Central memory CD8-positive, alpha-beta T cell (primary cell): Measurements from ENCODE around the gene MPRIP.
A peak's percentile ranks its signal among the peaks of the same experiment; 100 is the strongest.

Experiments used
- ATAC-seq: fragments of 150-1000 bp; cut with Tn5 transposase; replicated peaks from 2 replicates; pipeline ENCODE4 v1.10.0; 2022; ENCODE audit warnings: mild to moderate bottlenecking, moderate FRiP score, moderate number of reproducible peaks; ENCODE audit not compliant: poor library complexity, severe bottlenecking; ENCODE audit errors: extremely low read depth
- DNase-seq, 2 donors: peaks; one replicate each; pipeline ENCODE4 v3.0.0; 2021; ENCODE audit warnings: low spot score in 2 of 2
- H3K27ac Mint-ChIP-seq: one replicate; pipeline ENCODE4 v1.8.0; 2022; ENCODE audit warnings: low read depth, mild to moderate bottlenecking, moderate library complexity, mixed read lengths
- H3K27me3 Mint-ChIP-seq: one replicate; pipeline ENCODE4 v1.8.0; 2022; ENCODE audit warnings: mixed read lengths
- H3K36me3 Mint-ChIP-seq: one replicate; pipeline ENCODE4 v1.8.0; 2022; ENCODE audit warnings: mild to moderate bottlenecking, moderate library complexity, mixed read lengths; ENCODE audit not compliant: insufficient read depth
- H3K4me1 Mint-ChIP-seq: one replicate; pipeline ENCODE4 v1.8.0; 2022; ENCODE audit warnings: mixed read lengths
- H3K4me3 Mint-ChIP-seq: one replicate; pipeline ENCODE4 v1.8.0; 2022; ENCODE audit warnings: mild to moderate bottlenecking, moderate library complexity, mixed read lengths
- H3K9me3 Mint-ChIP-seq: one replicate; pipeline ENCODE4 v1.8.0; 2022; ENCODE audit warnings: mixed read lengths

MPRIP gene

DNA sequence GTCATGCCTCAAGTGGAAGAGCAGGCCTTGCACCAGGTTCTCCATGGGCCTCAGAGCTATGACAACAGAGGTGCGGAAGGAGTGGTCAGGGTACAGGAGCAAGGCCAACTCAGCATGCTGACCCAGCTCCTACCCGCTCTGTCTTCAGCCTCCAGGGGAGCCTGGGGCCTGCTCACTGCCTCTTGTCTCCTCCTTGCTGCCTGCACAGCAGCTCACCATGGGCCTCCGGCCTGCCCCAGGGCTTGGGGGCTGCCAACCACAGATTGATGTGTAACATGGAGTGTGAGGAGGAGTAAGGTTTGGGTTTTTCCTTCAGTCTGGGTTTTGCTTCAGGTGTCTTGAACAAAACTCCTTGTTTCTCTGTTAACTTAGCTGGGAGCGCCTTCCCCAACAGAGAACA is 101.8 kb downstream of the MPRIP start:
- Mint-ChIP-seq H3K36me3 (peaks cover 17% of the 10 kb centered on the region), H3K9me3 (no peaks in the 10 kb centered on the region), H3K4me3 (no peak overlapping the region), H3K27me3 (no peaks in the 10 kb centered on the region), H3K4me1 (peaks cover 14% of the 10 kb centered on the region), H3K27ac (no peak overlapping the region)
- DNase-seq (no peak), ATAC-seq (no peak)

DNA sequence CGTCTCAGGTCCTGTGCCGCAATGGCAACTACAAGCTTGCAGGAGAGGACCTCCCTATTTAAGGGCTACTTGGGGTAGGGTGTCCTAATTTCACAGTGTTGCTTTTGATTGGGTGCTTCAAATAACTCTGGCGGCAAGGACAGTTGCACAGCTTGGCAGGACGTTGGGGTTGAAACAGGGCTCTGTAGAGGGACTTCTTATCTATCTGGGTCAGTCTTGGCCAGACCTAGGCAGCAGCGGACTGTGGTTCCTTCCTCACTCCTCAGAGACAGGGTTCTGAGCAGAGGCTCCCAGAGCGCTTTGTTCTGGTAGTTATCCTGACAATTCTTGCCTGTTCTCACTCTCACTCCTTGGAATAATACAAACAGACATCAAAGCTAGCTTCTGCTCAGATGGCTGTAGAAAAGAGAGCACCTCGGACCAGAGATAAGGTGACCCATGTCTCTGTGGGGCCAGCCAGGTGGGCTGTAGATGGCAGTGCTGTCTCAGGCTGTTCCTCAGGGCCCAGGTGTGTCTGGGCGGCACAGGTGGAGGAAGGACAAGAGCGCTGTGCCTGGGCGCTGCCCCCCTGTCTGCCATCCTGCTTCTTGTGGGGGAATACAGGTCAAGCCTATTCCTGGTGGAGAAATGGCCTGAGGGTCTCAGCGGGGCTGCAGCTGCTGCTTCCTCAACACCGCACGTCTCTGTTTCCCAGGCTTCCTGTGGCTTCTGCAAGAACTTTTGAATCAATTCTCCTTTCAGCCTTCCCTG is 102.8 kb downstream of the MPRIP start:
- H3K27ac Mint-ChIP-seq = peak overlapping the region; percentile 29

DNA sequence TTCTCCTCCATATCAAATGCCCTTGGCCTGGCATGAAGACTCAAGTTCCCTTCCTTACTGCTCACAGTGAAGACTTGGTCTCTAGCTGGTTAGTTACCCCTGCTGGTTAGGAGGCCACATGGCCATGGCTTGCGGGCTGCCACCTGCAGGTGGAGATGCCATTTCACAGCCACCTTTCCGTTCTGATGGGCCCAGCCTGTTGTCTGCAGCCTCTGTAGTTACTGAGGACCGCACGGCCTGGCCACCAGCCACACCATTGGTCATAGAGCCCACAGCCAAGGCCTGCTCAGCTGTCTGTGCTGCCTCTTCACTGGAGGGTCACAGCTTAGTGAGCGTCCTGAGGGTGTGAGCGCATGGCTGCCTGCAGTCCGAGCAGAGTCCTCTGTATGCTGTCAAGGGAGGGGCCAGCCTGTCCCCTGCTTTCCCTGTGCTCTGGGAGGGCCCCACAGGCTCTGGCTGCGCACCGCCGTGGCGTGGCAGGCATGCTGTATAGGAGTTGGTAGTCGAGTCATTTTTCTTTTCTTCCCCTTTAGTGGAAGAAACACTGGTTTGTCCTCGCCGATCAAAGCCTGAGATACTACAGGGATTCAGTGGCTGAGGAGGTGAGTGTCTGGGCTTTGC is 104.6 kb downstream of the MPRIP start:
- ATAC-seq (no peak), DNase-seq (no peak)
- no peaks in the 10 kb centered on the region for H3K9me3 Mint-ChIP-seq
- H3K4me3 Mint-ChIP-seq = no peak overlapping the region
- H3K27me3 Mint-ChIP-seq = no peaks in the 10 kb centered on the region
- H3K27ac Mint-ChIP-seq = no peak overlapping the region
- peaks cover 11% of the 10 kb centered on the region for H3K4me1 Mint-ChIP-seq
- H3K36me3 Mint-ChIP-seq = peaks cover 25% of the 10 kb centered on the region

More for the DNA sequence above, 102.8 kb downstream of the MPRIP start:
- Mint-ChIP-seq H3K4me3 (no peak overlapping the region), H3K4me1 (peaks cover 14% of the 10 kb centered on the region), H3K36me3 (peaks cover 22% of the 10 kb centered on the region), H3K27me3 (no peaks in the 10 kb centered on the region), H3K9me3 (no peaks in the 10 kb centered on the region)
- ATAC-seq (no peak), DNase-seq (no peak)

DNA sequence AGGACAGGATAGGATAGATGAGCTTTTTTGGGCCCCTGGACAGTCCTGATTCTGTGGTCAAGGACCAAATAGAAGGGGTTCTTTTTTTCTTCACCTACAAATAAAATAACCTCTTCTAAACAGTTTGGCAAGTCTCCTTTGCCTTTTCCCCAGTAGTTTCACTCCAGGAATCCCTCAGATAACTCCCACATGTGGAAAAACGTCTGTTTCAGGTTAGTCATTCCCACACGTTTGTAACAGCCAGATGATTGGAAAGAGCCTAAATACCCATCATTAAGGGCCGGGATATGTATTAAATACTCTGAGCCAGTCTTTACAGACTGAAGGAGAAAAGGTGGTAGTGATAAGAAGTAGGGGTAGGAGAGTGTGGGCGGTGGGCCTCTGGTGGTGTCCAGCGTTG is 105.6 kb downstream of the MPRIP start:
- H3K4me3 Mint-ChIP-seq = no peak overlapping the region
- DNase-seq (no peak), ATAC-seq (no peak)
- no peaks in the 10 kb centered on the region for H3K9me3 Mint-ChIP-seq
- H3K4me1 Mint-ChIP-seq = peaks cover 13% of the 10 kb centered on the region
- H3K27ac Mint-ChIP-seq = no peak overlapping the region
- H3K36me3 Mint-ChIP-seq = peaks cover 26% of the 10 kb centered on the region
- H3K27me3 Mint-ChIP-seq = no peaks in the 10 kb centered on the region

DNA sequence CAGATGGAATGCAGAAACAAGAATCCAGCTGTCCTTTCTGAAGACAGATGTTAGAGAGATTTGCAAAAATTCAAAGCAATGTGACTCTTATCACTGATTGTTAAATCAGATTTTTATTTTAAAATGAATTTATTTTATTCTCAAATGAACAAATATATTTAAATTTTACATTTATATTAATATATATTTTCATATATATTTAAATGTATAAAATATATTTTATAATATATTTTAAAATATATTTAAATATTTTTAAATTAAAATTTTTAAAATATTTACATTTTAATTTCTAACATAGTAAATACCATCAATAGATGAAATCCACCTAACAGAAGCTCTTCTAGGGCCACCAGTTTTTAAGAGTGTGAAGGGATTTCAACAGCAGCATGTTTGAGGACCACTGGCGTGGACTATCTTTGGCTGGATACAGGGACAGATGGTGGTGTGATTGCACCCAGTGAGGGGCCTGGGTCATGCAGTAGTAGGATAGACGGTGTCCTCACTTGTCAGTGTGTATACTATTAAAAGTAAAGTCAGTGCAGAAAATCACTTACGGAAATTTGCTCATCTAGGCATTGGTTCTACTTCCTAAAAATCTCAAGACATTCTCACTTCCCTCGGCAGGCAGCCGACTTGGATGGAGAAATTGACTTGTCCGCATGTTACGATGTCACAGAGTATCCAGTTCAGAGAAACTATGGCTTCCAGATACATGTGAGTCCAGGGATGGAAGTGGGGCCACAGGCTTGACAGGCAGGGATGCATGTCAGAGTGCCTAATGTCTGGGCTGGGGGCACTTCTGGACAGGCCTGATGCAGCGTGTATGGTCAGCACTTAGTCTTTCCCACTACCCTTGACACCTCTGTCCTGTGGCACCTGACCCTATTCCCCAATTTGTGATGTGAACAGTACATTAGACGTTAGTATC is 107.5 kb downstream of the MPRIP start:
- Mint-ChIP-seq H3K4me1 (peaks cover 27% of the 10 kb centered on the region), H3K27ac (no peak overlapping the region), H3K27me3 (no peaks in the 10 kb centered on the region), H3K4me3 (no peak overlapping the region), H3K36me3 (peaks cover 26% of the 10 kb centered on the region), H3K9me3 (no peaks in the 10 kb centered on the region)
- no peak for ATAC-seq
- no peak for DNase-seq

DNA sequence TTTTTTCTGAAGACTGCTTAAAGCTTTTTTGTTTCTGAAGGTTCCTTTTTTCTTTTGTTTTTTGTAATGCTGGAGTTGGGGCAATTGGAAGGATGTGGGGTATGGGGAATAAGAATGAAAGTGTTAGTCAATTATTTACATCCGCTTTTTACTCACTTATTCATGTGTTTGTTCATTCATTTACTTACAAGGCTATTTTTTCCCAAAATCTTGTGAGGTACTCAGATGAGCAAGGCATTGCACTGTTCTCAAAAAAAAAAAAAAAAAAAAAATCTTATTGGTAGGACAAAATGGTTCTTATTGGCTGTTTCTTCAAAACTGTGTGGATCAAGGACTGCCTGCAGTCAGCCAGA is 108.2 kb downstream of the MPRIP start:
- H3K9me3 Mint-ChIP-seq = no peaks in the 10 kb centered on the region
- H3K4me1 Mint-ChIP-seq = peaks cover 30% of the 10 kb centered on the region
- H3K27ac Mint-ChIP-seq = no peak overlapping the region
- no peaks in the 10 kb centered on the region for H3K27me3 Mint-ChIP-seq
- DNase-seq (no peak), ATAC-seq (no peak)
- peaks cover 29% of the 10 kb centered on the region for H3K36me3 Mint-ChIP-seq
- H3K4me3 Mint-ChIP-seq = no peak overlapping the region

DNA sequence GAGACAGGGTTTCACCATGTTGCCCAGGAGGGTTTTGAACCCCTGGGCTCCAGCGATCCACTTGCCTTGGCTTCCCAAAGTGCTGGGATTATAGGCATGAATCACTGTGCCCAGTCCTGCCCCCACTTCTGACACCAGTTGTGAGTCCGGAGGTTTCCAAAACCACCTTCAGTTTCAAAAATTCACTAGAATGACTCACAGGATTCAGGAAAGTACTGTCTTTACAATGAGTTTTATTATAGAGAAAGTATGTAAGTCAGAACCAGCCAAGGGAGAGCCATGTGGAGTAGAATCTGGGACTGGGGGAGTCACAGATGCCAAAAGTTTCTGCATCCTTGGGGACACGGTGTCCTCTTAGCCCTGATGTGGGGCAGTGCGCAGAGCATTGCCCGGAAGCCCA is 108.8 kb downstream of the MPRIP start:
- no peak for DNase-seq
- no peak for ATAC-seq
- Mint-ChIP-seq H3K36me3 (peaks cover 33% of the 10 kb centered on the region), H3K9me3 (no peaks in the 10 kb centered on the region), H3K27ac (peak overlapping the region; percentile 72), H3K4me1 (peaks cover 30% of the 10 kb centered on the region), H3K4me3 (no peak overlapping the region), H3K27me3 (no peaks in the 10 kb centered on the region)

DNA sequence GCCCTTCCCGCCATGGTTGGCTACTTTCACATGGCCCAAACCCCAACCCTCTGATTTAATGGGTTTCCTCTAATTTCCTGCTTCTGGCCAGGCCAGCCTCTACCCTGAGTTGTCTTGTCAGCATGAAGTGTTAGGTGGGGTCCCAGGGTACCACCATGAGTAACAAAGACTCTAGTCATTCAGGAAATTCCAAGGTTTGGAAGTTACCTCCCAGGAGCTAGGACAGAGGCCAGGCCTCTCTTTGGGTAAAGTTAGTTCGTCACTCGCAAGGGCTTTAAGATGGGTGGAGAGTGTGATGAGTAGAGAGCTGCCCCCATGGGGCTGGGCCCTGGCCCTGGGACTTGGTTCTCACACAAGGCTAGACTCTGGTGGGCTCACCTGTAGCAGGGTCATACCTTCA is 109.3 kb downstream of the MPRIP start:
- H3K36me3 Mint-ChIP-seq = peaks cover 32% of the 10 kb centered on the region
- no peak overlapping the region for H3K4me3 Mint-ChIP-seq
- no peak for DNase-seq
- peaks cover 27% of the 10 kb centered on the region for H3K4me1 Mint-ChIP-seq
- H3K27ac Mint-ChIP-seq = peak overlapping the region; percentile 72
- no peak for ATAC-seq
- H3K9me3 Mint-ChIP-seq = no peaks in the 10 kb centered on the region
- no peaks in the 10 kb centered on the region for H3K27me3 Mint-ChIP-seq

DNA sequence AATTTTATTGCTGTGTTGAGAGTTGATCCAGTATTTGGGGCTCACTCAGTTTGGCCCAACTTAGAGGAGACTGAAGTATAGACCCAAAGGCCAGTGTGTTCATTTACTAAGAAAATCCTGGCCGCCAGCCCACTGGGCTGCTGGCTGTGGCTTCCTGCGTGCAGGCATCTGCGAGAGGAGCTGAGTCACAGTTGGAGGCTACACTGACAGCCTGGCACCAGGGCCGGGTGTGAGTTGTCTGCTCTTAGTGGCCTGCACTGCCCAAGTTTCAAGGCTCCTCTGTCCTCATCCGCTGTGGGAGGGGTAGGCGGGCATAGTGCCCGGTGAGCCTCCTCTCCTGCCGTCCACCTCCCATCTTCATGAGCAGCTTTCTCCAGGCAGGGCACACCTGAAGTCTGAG is 109.7 kb downstream of the MPRIP start:
- DNase-seq (no peak), ATAC-seq (no peak)
- no peaks in the 10 kb centered on the region for H3K27me3 Mint-ChIP-seq
- peaks cover 34% of the 10 kb centered on the region for H3K36me3 Mint-ChIP-seq
- H3K4me1 Mint-ChIP-seq = peaks cover 24% of the 10 kb centered on the region
- peak overlapping the region; percentile 72 for H3K27ac Mint-ChIP-seq
- H3K4me3 Mint-ChIP-seq = no peak overlapping the region
- no peaks in the 10 kb centered on the region for H3K9me3 Mint-ChIP-seq

DNA sequence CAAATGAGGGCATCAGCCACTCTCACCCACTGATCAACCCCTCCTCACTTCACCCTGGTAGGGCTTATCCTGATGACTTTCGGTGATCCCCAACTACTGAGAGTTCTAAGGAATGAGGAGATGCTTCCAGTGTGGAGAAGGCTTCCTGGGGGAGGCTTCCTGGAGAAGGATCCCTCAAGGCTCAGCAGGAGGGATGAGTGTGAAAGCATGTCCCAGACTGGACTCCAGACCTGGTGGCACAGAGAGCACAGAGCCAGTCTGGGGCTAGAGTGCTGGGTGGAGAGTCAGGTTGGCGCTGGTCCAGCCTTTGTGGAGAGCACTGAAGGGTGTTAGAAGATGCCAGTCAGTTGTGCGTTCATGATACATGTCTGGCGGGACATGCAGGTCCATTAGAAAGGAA is 110.1 kb downstream of the MPRIP start:
- Mint-ChIP-seq H3K36me3 (peaks cover 34% of the 10 kb centered on the region), H3K4me1 (peaks cover 24% of the 10 kb centered on the region), H3K27me3 (no peaks in the 10 kb centered on the region)

DNA sequence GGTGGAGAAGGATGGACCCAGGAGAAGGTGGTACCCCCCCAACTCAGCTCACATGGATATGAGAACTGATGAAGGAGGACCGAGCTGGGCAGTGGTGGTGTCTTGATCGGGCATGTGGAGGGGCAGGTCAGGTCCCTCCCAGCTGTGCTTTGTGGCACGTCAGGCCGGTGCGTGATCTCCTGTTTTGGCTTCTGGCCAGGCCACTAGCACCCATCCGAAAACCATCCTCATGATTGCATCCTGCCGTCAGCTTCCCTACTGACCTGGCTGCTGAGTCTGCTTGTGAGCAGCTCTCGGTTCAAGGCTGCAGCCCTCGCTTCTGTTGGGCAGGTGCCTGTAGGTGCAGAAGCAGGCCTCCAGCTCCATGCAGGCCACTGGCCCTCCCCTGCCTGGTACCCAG is 110.8 kb downstream of the MPRIP start:
- DNase-seq = no peak
- Mint-ChIP-seq H3K4me3 (no peak overlapping the region), H3K36me3 (peaks cover 34% of the 10 kb centered on the region), H3K9me3 (no peaks in the 10 kb centered on the region), H3K27ac (no peak overlapping the region), H3K27me3 (no peaks in the 10 kb centered on the region), H3K4me1 (peaks cover 24% of the 10 kb centered on the region)
- no peak for ATAC-seq

More for the DNA sequence above, 110.1 kb downstream of the MPRIP start:
- Mint-ChIP-seq H3K9me3 (no peaks in the 10 kb centered on the region), H3K4me3 (peak overlapping the region; percentile 29), H3K27ac (no peak overlapping the region)
- DNase-seq (no peak), ATAC-seq (no peak)

DNA sequence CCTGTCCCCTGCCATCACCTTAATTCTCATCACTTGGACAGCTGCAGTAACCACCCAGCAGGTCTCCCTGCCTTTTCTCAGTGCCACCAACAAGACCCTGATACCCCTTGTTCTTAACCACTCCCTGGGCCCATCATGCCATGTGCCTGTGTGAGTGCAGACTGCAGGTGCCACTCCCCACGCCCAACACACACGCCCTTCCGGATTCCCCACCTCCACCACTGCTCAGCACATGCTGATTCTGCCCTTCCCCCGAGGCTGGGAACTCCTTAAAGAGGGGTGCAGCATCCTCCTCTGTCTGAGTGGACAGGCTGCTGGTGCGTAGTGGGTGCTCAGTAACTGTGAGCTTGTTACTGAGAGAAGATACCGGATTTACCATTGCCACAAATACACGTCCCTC is 111.5 kb downstream of the MPRIP start:
- Mint-ChIP-seq H3K9me3 (no peaks in the 10 kb centered on the region), H3K4me1 (peaks cover 24% of the 10 kb centered on the region), H3K27me3 (no peaks in the 10 kb centered on the region), H3K4me3 (no peak overlapping the region), H3K27ac (peak overlapping the region; percentile 61), H3K36me3 (peaks cover 32% of the 10 kb centered on the region)
- no peak for DNase-seq
- ATAC-seq = no peak
